Ramos (cell line): Measurements from ENCODE around the gene C19orf12.

Experiments used
- in situ Hi-C: fragments of 300-500 bp; cut with MboI; formaldehyde crosslinking; loops from one replicate; pipeline ENCODE4 v1.14.3; 2022; ENCODE audit warnings: low sequenced_read_pairs; ENCODE audit not compliant: unreplicated experiment

C19orf12 gene

GRCh38 chr19:29702161-29702962, 12.7 kb downstream of the C19orf12 start:
- in situ Hi-C loops, result no loop called here

- in situ Hi-C loops, result no loop called here
Observed at GRCh38 chr19:29700498-29700897, 14.6 kb downstream of the C19orf12 start.

GRCh38 chr19:29699861-29700260, 15.2 kb downstream of the C19orf12 start:
- in situ Hi-C loops, result no loop called here

- in situ Hi-C loops, result no loop called here
Observed at GRCh38 chr19:29697523-29698261, 17.4 kb downstream of the C19orf12 start.

- in situ Hi-C loops, result no loop called here
Observed at GRCh38 chr19:29696565-29696846, 18.6 kb downstream of the C19orf12 start.

- in situ Hi-C loops, result no loop called here
Observed at GRCh38 chr19:29695765-29696564, 19.1 kb downstream of the C19orf12 start.

GRCh38 chr19:29694669-29695627, 20.1 kb downstream of the C19orf12 start:
- in situ Hi-C loops, result no loop called here

- in situ Hi-C loops, result no loop called here
Observed at GRCh38 chr19:29694161-29694560, 20.9 kb downstream of the C19orf12 start.

GRCh38 chr19:29690842-29691241, 24.2 kb downstream of the C19orf12 start:
- in situ Hi-C loops, result no loop called here

- in situ Hi-C loops, result no loop called here
Observed at GRCh38 chr19:29687897-29688728, 26.9 kb downstream of the C19orf12 start.

GRCh38 chr19:29687244-29687896, 27.7 kb downstream of the C19orf12 start:
- in situ Hi-C loops, result no loop called here

- in situ Hi-C loops, result no loop called here
Observed at GRCh38 chr19:29686285-29686805, 28.7 kb downstream of the C19orf12 start.

GRCh38 chr19:29685326-29685725, 29.7 kb downstream of the C19orf12 start:
- in situ Hi-C loops, result no loop called here

- in situ Hi-C loops, result no loop called here
Observed at GRCh38 chr19:29683009-29683408, 32.1 kb downstream of the C19orf12 start.

GRCh38 chr19:29682236-29682895, 32.7 kb downstream of the C19orf12 start:
- in situ Hi-C loops, result no loop called here

- in situ Hi-C loops, result no loop called here
Observed at GRCh38 chr19:29681422-29682235, 33.4 kb downstream of the C19orf12 start.

GRCh38 chr19:29680937-29681336, 34.1 kb downstream of the C19orf12 start:
- in situ Hi-C loops, result no loop called here
